IPS-15b (cell line): Measurements from ENCODE around the gene NPHP4.

Experiments used
- H3K27me3 ChIP-seq: one replicate; pipeline ENCODE4 v1.6.1; 2013; ENCODE audit warnings: low read length; ENCODE audit not compliant: control insufficient read depth, insufficient read depth
- H3K36me3 ChIP-seq: one replicate; pipeline ENCODE4 v1.6.1; 2013; ENCODE audit warnings: low read length; ENCODE audit not compliant: control insufficient read depth, insufficient read depth
- H3K4me1 ChIP-seq: one replicate; pipeline ENCODE4 v1.6.1; 2013; ENCODE audit warnings: mild to moderate bottlenecking, low read length; ENCODE audit not compliant: control insufficient read depth, insufficient read depth
- H3K4me3 ChIP-seq: one replicate; pipeline ENCODE4 v1.5.1; 2013; ENCODE audit warnings: low read depth, low read length
- H3K9ac ChIP-seq: one replicate; pipeline ENCODE4 v1.6.1; 2013; ENCODE audit warnings: low read depth, mild to moderate bottlenecking, low read length
- H3K9me3 ChIP-seq: one replicate; pipeline ENCODE4 v1.6.1; 2013; ENCODE audit warnings: mild to moderate bottlenecking, low read length; ENCODE audit not compliant: control insufficient read depth, insufficient read depth

The NPHP4 gene

DNA sequence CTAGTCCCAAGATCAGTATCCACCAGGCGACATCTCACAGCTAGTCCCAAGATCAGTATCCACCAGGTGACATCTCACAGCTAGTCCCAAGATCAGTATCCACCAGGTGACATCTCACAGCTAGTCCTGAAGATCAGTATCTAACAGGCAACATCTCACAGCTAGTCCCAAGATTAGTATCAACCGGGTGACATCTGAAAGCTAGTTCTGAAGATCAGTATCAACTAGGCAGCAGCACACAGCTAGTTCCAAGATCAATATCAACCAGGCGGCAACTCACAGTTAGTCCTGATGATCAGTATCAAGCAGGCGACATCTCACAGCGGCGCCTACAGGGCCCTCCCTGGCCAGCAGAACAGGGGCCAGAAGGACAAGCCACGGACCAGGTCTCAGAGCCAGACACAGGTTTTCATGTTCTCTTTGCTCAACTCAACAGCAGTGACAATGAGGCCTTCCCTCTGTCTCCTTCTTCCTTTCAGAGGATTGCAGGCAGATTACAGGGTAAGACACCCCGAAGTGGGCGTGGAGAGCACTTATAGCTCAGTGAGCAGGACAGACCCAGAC is 32.5 kb downstream of the NPHP4 start:
- H3K4me3 ChIP-seq, result no peak overlapping the region
- H3K9me3 ChIP-seq, result no peaks in the 10 kb centered on the region
- no peaks in the 10 kb centered on the region for H3K27me3 ChIP-seq
- H3K4me1 ChIP-seq, result no peaks in the 10 kb centered on the region
- no peak overlapping the region for H3K9ac ChIP-seq
- H3K36me3 ChIP-seq, result peaks cover 9% of the 10 kb centered on the region

DNA sequence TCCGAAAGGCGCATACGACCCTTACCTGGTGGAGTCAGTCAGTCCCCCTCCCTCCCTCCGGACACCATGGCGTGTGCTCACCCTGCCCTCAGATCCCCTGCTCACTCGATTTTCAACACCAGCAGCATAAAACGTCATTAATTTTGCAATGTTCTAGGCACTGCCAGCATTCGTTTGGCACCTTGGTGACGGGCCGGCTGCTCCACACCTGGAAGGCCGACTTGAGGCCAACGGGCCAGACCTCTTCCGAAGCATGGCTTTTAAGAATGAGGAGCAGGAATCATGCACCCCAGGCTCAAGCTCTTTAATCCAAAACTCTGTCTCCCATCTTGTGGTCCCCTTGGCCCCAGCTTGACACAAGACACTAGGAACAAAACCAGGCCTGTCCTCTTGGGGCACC is 33.1 kb downstream of the NPHP4 start:
- Histone ChIP-seq H3K27me3 (no peaks in the 10 kb centered on the region), H3K4me3 (no peak overlapping the region), H3K4me1 (no peaks in the 10 kb centered on the region), H3K36me3 (peaks cover 9% of the 10 kb centered on the region), H3K9me3 (no peaks in the 10 kb centered on the region), H3K9ac (no peak overlapping the region)

DNA sequence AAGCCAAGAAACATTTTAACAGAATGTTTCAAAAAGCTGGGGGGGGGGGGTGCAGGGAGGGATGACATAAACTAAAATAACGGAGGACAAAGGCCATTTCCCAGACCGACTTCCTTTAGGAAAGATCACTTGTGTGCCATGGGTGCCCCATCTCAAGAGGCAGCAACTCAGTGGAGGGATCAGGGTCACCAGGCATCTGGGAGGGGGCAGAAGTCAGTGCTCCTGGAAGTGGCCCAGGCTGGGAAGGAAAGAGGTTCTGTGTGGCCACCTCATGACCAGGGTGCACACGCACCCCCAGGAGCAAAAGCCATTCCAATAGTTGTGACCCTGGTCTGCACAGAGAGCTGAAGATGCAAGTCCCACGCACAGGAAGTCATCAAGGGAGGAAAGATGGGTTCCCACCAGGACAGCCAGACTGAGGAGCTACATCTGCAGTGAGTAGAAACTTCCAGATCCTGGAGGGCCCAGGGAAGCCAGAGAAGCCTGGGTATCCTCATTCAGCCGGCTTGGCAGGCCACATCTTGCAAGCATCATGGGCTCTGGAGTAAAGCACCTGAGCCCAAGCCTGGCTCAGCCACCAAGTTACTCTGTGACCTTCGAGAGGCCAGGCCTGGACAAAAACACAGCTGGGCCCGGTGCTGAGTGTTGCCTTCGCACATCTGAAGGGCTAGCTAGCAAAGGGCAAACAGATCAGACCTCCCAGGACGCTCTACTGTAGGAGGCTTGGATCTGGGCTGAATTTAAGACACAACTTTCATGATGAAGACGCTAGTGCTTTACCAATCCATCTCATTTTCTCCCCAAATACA is 36.0 kb downstream of the NPHP4 start:
- Histone ChIP-seq H3K9ac (no peak overlapping the region), H3K27me3 (no peaks in the 10 kb centered on the region), H3K4me3 (no peak overlapping the region), H3K9me3 (no peaks in the 10 kb centered on the region), H3K4me1 (no peaks in the 10 kb centered on the region), H3K36me3 (peaks cover 6% of the 10 kb centered on the region)

DNA sequence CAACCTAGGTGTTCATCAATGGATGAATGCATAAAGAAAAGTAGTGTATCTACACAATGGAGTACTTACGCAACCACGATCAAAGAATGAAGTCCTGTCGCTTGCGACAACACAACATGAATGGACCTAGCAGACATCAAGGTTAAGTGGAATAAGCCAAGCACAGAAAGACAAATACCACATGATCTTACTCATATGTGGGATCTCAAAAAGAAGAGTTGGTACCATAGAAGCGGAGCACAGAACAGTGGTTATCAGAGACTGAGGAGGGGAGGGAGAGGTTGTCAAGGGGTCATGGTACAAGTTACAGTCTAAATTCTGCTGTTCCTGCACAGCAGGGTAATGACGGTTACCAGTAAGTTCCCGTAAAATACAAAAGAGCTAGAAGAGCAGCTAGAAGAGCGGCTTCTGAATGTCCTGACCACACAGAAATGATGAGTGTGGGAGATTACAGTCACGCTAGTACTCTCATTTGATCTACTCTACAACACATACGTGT is 36.7 kb downstream of the NPHP4 start:
- H3K27me3 ChIP-seq, result no peaks in the 10 kb centered on the region
- H3K36me3 ChIP-seq, result peaks cover 3% of the 10 kb centered on the region
- no peak overlapping the region for H3K9ac ChIP-seq
- H3K4me3 ChIP-seq, result no peak overlapping the region
- H3K4me1 ChIP-seq, result no peaks in the 10 kb centered on the region
- H3K9me3 ChIP-seq, result no peaks in the 10 kb centered on the region

DNA sequence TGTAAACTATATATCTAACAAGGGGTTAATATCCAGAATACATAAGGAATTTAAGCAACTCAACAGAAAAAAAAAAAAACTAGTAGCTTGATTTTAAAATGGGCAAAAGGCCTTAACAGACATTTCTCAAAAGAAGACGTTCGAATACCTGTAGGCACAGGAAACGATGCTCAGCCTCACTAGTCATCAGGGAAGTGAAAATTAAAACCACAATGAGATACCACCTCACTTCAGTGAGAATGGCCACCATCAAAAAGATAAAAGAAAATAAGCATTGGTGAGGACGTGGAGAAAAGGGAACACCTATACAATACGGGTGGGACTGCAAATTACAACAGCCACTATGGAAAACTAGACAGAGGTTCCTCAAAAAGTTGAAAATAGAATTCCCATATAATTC is 37.3 kb downstream of the NPHP4 start:
- Histone ChIP-seq H3K4me3 (no peak overlapping the region), H3K9ac (no peak overlapping the region), H3K36me3 (no peaks in the 10 kb centered on the region), H3K4me1 (no peaks in the 10 kb centered on the region), H3K9me3 (no peaks in the 10 kb centered on the region), H3K27me3 (no peaks in the 10 kb centered on the region)

DNA sequence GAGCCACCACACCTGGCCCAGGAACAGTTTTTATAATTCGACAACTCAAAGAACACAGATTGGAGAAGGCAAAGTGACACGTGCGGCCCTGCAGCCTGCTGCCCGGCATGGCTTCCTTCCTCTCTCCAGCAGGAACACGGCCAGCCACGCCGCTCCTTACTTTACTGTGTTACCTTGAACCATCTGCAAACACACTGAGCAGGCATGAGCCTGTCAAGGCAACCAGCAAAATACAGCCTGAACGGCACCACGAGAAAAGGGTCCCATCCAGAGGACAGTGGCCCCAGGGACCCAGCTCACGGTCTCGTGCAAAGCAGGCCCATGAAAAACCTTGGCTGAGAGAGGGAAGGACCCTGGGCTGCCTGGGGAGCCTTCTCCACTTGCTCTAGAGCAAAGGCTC is 38.8 kb downstream of the NPHP4 start:
- Histone ChIP-seq H3K9me3 (no peaks in the 10 kb centered on the region), H3K27me3 (no peaks in the 10 kb centered on the region), H3K4me1 (no peaks in the 10 kb centered on the region), H3K9ac (no peak overlapping the region), H3K36me3 (no peaks in the 10 kb centered on the region), H3K4me3 (no peak overlapping the region)

DNA sequence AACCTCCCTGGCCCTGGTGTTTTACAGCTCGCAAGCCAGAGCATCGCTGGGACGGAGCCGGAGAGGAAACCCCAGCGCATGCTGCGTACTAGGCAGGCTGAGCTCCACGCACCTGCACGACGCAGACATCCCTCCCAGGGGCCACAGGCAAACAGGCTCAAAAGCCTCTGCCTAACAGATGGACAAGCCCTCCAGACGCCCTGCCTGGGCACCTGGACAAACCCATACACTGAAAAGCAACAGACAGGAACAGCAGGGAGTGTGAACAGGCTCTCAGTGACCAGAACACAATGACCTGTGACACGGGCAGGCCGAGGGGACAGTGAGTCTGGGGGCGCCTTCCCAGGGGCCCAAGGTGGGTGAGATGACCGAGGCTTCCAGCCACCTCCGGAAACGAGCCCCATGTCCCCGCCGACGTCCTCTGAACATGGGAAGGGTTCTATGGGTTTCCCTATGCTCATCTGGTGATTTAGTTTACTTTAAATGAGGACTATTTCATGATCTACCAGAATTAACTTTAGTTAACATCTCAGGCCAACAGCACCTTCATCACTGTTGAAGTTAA is 40.3 kb downstream of the NPHP4 start:
- no peaks in the 10 kb centered on the region for H3K27me3 ChIP-seq
- H3K4me3 ChIP-seq, result no peak overlapping the region
- no peaks in the 10 kb centered on the region for H3K9me3 ChIP-seq
- no peaks in the 10 kb centered on the region for H3K4me1 ChIP-seq
- H3K36me3 ChIP-seq, result peaks cover 2% of the 10 kb centered on the region
- H3K9ac ChIP-seq, result no peak overlapping the region

DNA sequence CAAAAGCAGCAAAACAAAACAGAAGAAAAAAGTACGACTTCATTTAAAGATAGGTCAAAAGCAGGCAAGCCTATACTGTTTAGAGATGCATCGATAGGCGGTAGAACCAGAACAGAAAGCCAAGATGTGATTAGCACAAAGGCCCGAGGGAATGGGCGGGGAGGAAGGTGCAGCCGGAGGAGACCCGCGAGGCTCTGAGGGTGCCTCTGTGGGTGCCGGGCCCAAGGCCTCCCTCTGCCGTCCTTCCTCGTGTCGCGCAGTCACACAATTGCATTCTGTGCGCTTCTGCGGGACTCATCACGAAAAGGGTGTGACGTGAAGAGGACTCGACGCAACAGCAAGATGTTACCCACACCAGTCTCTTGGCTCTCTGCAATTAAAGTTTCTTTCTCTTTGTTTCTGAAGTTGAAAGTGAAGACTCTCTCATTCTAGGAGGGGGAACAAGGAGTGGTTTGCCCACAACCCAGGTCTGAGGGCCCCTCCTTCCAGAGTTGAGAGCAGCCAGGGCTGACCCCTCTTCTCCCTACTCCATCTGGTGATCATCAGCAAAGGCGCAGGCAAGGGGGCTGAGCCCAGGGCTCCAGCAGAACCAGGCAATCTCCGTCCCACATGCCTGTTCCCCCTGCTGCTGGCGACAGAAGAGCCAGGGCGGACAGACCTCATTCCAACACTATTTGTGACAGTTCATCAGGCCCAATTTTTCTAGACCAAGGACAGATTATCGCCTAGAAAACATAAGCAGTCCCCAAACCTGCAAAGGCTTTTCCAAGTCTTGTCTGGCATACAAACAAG is 41.0 kb downstream of the NPHP4 start:
- Histone ChIP-seq H3K9ac (no peak overlapping the region), H3K4me3 (no peak overlapping the region), H3K9me3 (no peaks in the 10 kb centered on the region), H3K36me3 (peaks cover 3% of the 10 kb centered on the region), H3K27me3 (no peaks in the 10 kb centered on the region), H3K4me1 (no peaks in the 10 kb centered on the region)

DNA sequence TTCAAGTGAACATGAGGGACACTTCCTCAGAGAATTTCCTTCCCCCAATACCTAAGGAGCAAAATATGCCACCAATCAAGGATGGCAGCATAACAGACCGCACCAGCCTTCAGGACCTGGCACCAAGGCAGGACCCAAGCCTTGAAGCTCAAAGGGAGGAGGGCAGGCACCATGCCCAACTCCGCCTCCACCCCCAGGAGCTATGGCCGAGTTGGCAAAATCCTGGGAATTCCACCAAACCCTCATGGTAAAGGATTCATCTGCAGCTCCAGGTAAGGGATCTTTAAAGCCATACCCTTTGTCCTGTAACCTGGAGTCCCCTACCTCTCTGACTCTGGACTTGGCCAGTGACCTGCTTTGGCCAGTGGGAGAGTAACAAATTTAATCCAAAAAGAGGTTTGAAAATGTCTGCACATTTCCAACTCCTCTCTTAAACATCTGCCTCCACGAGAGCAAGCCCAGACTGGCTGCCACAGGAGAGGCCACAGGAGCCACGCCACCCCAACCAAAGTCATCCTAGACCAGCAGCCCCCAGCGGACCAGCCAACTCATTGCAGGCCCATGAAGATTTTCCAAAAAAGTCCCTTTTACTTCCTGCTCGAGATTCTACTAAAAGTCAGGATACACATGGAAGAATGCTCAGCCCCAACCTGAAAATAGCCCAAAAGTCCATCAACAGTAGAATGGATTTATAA is 41.9 kb downstream of the NPHP4 start:
- peaks cover 3% of the 10 kb centered on the region for H3K36me3 ChIP-seq

DNA sequence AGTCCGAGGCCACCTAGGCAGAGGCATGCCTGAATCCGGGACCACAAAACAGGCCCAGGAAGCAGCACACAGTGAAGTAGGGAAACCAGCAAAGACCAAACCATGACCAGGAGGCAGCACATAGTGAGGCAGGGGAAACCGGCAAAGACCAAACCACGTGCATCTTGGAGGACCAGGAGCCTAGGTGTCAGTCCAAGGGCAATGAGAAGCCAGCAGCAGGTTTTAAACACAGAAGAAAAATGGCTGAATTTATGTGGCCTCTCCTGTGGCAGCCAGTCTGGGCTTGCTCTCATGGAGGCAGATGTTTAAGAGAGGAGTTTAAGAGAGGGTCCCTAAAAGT is 42.5 kb downstream of the NPHP4 start:
- peaks cover 3% of the 10 kb centered on the region for H3K36me3 ChIP-seq
- no peak overlapping the region for H3K9ac ChIP-seq
- no peak overlapping the region for H3K4me3 ChIP-seq
- no peaks in the 10 kb centered on the region for H3K9me3 ChIP-seq
- no peaks in the 10 kb centered on the region for H3K4me1 ChIP-seq
- H3K27me3 ChIP-seq, result no peaks in the 10 kb centered on the region

More for the DNA sequence above, 41.9 kb downstream of the NPHP4 start:
- no peaks in the 10 kb centered on the region for H3K27me3 ChIP-seq
- no peaks in the 10 kb centered on the region for H3K4me1 ChIP-seq
- no peak overlapping the region for H3K4me3 ChIP-seq
- H3K9ac ChIP-seq, result no peak overlapping the region
- no peaks in the 10 kb centered on the region for H3K9me3 ChIP-seq

DNA sequence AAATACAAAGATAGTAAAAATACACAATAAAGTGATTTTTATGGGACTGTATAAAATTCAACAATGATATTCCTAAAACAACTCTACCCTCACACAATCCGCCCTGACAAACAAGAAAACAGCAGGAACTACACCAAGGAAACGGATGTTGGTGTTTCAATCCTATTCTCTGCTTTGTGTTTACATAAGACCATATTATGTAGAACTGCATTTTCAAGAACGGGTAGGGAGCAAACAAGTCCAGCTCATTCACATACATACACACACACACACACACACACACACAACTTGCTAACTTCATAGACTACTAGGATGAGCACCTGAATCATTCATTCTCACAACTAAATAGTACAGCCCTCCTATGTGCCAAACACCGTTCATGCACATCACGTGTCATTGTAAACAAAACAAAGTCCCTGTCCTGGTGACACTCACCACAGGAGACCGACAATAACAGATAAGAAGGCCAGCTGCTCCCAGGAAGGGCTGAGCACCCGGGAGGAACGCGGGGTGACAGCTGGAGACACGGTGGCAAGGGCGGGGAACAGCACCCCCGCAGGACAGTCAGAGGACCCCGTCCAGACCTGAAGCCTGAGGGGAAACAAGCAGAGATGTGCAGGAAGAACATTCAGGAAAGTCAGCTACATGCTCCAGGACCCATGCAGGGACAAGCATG is 43.0 kb downstream of the NPHP4 start:
- Histone ChIP-seq H3K4me1 (no peaks in the 10 kb centered on the region), H3K27me3 (no peaks in the 10 kb centered on the region), H3K4me3 (no peak overlapping the region), H3K36me3 (peaks cover 3% of the 10 kb centered on the region), H3K9me3 (no peaks in the 10 kb centered on the region), H3K9ac (no peak overlapping the region)
